SK-N-SH (cell line): ENCODE results near the gene RHBDL3. TPM values are rescaled to one million over a fixed set of nuclear protein-coding genes. Genes with fewer than 3 reads are reported as not detected.
"Not testable (repeated sequence)": the region's sequence is repeated elsewhere in the genome, so short reads cannot be mapped to it uniquely, and the experiment has no call there.

Source experiments
- CTCF ChIA-PET: fragments of 300-600, 350-600 bp; formaldehyde crosslinking; extraction: SDS; loops from one replicate; lab custom pipeline; 2021; lab: Yijun Ruan, JAX
- POLR2A ChIA-PET: fragments of 350-600 bp; sonication (Branson Sonifier 250); formaldehyde crosslinking; extraction: SDS; loops from one replicate; lab custom pipeline; 2020; ENCODE audit warnings: antibody characterized with exemption, inconsistent platforms; lab: Yijun Ruan, JAX
- DNase-seq: peaks from one replicate; pipeline ENCODE4 v3.0.0; 2012
- H2AFZ ChIP-seq: fragments of 200-600 bp; sonication (generic); 2 replicates; pipeline ENCODE4 v1.8.1; 2016; ENCODE audit warnings: antibody characterized with exemption, mild to moderate bottlenecking, low read depth
- H3F3A ChIP-seq: fragments of 200-600 bp; sonication (generic); replicated peaks from 2 replicates; pipeline ENCODE3; 2016; ENCODE audit warnings: antibody characterized with exemption, mild to moderate bottlenecking; ENCODE audit not compliant: insufficient read depth
- H3K27ac ChIP-seq, 2 experiments: fragments of 200-500 bp in 1 of 2; fragments of 200-600 bp in 1 of 2; sonication (Bioruptor generic) in 1 of 2; sonication (generic), shearing (Covaris generic) in 1 of 2; 2 replicates each; pipeline versions ENCODE4 v1.5.1 to v1.6.1; 2014 to 2016; ENCODE audit warnings: low read depth in 2 of 2, inconsistent platforms in 1 of 2, low read length in 1 of 2, mild to moderate bottlenecking in 1 of 2, mixed read lengths in 1 of 2
- H3K27me3 ChIP-seq: fragments of 200-600 bp; sonication (generic), shearing (Covaris generic); 2 replicates; pipeline ENCODE4 v1.6.1; 2016; ENCODE audit warnings: mixed run types; ENCODE audit not compliant: insufficient read depth
- H3K36me3 ChIP-seq, 2 experiments: fragments of 200-500 bp in 1 of 2; fragments of 200-600 bp in 1 of 2; sonication (Bioruptor generic) in 1 of 2; sonication (generic) in 1 of 2; replicated peaks in 1 of 2; 2 replicates each; pipeline versions ENCODE3 to v1.5.1; 2014 to 2016; ENCODE audit warnings: low read length in 1 of 2, mild to moderate bottlenecking in 1 of 2; ENCODE audit not compliant: insufficient read depth in 2 of 2, control insufficient read depth in 1 of 2
- H3K4me1 ChIP-seq, 2 experiments: fragments of 200-500 bp in 1 of 2; fragments of 200-600 bp in 1 of 2; sonication (Bioruptor generic) in 1 of 2; sonication (generic), shearing (Covaris generic) in 1 of 2; 2 replicates each; pipeline versions ENCODE4 v1.5.1 to v1.6.1; 2014 to 2016; ENCODE audit warnings: low read depth in 1 of 2, low read length in 1 of 2, mixed run types in 1 of 2; ENCODE audit not compliant: insufficient read depth in 2 of 2, control insufficient read depth in 1 of 2
- H3K4me2 ChIP-seq: fragments of 200-600 bp; sonication (generic), shearing (Covaris generic); 2 replicates; pipeline ENCODE4 v1.6.1; 2017; ENCODE audit warnings: mixed run types
- H3K4me3 ChIP-seq, 2 experiments: fragments of 200-500 bp in 1 of 2; fragments of 200-600 bp in 1 of 2; sonication (Bioruptor generic) in 1 of 2; sonication (generic), shearing (Covaris generic) in 1 of 2; 2 replicates each; pipeline versions ENCODE4 v1.5.1 to v1.8.1; 2014 to 2016; ENCODE audit warnings: low read depth in 2 of 2, inconsistent platforms in 1 of 2, low read length in 1 of 2, mild to moderate bottlenecking in 1 of 2, mixed read lengths in 1 of 2, moderate library complexity in 1 of 2
- H3K79me2 ChIP-seq: fragments of 200-600 bp; sonication (generic); 2 replicates; pipeline ENCODE4 v1.8.1; 2017; ENCODE audit warnings: mild to moderate bottlenecking; ENCODE audit not compliant: insufficient read depth
- H3K9ac ChIP-seq: fragments of 200-600 bp; sonication (generic); 2 replicates; pipeline ENCODE4 v1.6.1; 2017; ENCODE audit warnings: mixed run types
- H3K9me2 ChIP-seq: fragments of 200-600 bp; sonication (generic); 2 replicates; pipeline ENCODE4 v1.6.1; 2017; ENCODE audit warnings: mixed run types
- H3K9me3 ChIP-seq: fragments of 200-600 bp; sonication (generic); 2 replicates; pipeline ENCODE4 v1.6.1; 2017; ENCODE audit warnings: mixed run types, mild to moderate bottlenecking, moderate library complexity
- H4K20me1 ChIP-seq: fragments of 200-600 bp; sonication (generic); 2 replicates; pipeline ENCODE4 v1.6.1; 2017; ENCODE audit warnings: mild to moderate bottlenecking, mixed run types; ENCODE audit not compliant: insufficient read depth
- CHD2 ChIP-seq: fragments of 150-350 bp; IDR thresholded peaks from 2 replicates; pipeline ENCODE4 v1.6.1; 2018; ENCODE audit warnings: low read length; ENCODE audit not compliant: partially characterized antibody
- EZH2phosphoT487 ChIP-seq: fragments of 200-600 bp; sonication (generic); IDR thresholded peaks from 2 replicates; pipeline ENCODE4 v1.6.1; 2017; ENCODE audit warnings: low read depth, mixed run types, mild to moderate bottlenecking, antibody characterized with exemption, moderate library complexity, borderline replicate concordance
- FOXJ3 ChIP-seq: sonication (generic); formaldehyde crosslinking; IDR thresholded peaks from 2 replicates; pipeline ENCODE4 v1.5.1; 2020; ENCODE audit warnings: mild to moderate bottlenecking, missing genetic modification reagents
- NFIC ChIP-seq: IDR thresholded peaks from 2 replicates; pipeline ENCODE4 v1.4.0; 2012; ENCODE audit warnings: borderline replicate concordance
- POLR2AphosphoS5 ChIP-seq: IDR thresholded peaks from 2 replicates; pipeline ENCODE4 v1.6.1; 2012; ENCODE audit warnings: low read depth, low read length
- RAD21 ChIP-seq: IDR thresholded peaks from 2 replicates; pipeline ENCODE4 v1.6.1; 2012; ENCODE audit warnings: mild to moderate bottlenecking, low read length
- RCOR1 ChIP-seq: fragments of 150-350 bp; IDR thresholded peaks from 2 replicates; pipeline ENCODE4 v1.6.1; 2017; ENCODE audit warnings: antibody characterized with exemption, low read length
- REST ChIP-seq: IDR thresholded peaks from 2 replicates; pipeline ENCODE4 v1.6.1; 2012; ENCODE audit warnings: mild to moderate bottlenecking, low read depth, low read length, moderate library complexity
- SMC3 ChIP-seq: IDR thresholded peaks from 2 replicates; pipeline ENCODE4 v1.6.1; 2012; ENCODE audit warnings: low read depth, low read length, improper control_type of control experiment
- TCF12 ChIP-seq: IDR thresholded peaks from 2 replicates; pipeline ENCODE4 v1.4.0; 2012
- WGBS: methylation state at CpG from one replicate; pipeline ENCODE4 v1.1.6; 2017; ENCODE audit warnings: low lambda C conversion rate; 5-methylcytosine and 5-hydroxymethylcytosine counted together
- polyA plus RNA-seq, 3 experiments: library from polyadenylated mRNA; depleted of rRNA; stranded (reverse); fragments of >200 nt; gene quantifications; 2 replicates each; pipeline ENCODE4 v1.2.3, GENCODE V29; 2012
- TF ChIP-seq, protein P1 (sequence below): fragments of 200-600 bp; sonication (generic); IDR thresholded peaks from 2 replicates; pipeline ENCODE4 v1.6.1; 2017; ENCODE audit warnings: antibody characterized with exemption, mild to moderate bottlenecking, moderate library complexity

The RHBDL3 gene
- polyA plus RNA-seq, 1 of the 3 experiments (the other 2 are of a cell fraction) = 0.72 TPM

DNA sequence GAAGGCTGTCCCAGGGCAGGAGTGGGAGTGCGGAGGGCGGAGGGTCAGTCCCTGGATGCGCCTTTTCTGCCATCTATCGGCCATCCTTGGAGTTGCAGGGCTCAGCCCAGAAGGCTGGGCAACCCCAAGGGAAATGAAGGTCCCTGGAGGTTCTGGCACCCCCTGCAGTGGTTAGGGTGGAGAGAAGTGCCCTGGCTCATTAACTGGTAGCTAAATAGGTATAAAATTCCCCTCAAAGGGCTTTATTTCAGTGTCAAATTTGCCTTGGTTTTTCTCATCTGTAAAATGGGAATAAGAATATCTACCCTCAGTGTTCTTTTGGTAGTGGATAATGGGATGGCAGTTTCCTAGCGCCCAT, 53.9 kb downstream of the RHBDL3 start:
- Histone ChIP-seq H3K36me3 (no peaks in the 10 kb centered on the region), H3K27me3 (no peaks in the 10 kb centered on the region), H3K4me2 (no peak overlapping the region), H3K9me2 (no peaks in the 10 kb centered on the region), H3F3A (no peaks in the 10 kb centered on the region), H3K9ac (no peak overlapping the region), H3K4me1 (peaks cover 7 to 8% of the 10 kb centered on the region in 2 experiments; a peak in 1 of 4 replicates), H3K4me3 (no peak overlapping the region; a peak in 1 of 4 replicates), H4K20me1 (no peaks in the 10 kb centered on the region), H3K79me2 (no peaks in the 10 kb centered on the region), H2AFZ (no peak overlapping the region), H3K9me3 (no peaks in the 10 kb centered on the region), H3K27ac (no peak overlapping the region)
- CTCF ChIA-PET = interaction anchor here (0.6 to 11.5 kb wide), 23 partner anchors 8 to 413 kb away, joined by 3 to 192 read pairs (median 4); no protein-coding TSS in a partner anchor
- DNase-seq = peak; percentile 89
- POLR2A ChIA-PET = interaction anchor here (0.6 kb wide), 1 partner anchor 1342 kb away, joined by 3 read pairs; no protein-coding TSS in a partner anchor
- WGBS = 19% methylated on average over 5 of the region's 5 CpGs
- TF ChIP-seq RCOR1 (peak; percentile 45; the same call in 1 of the 2 replicates), POLR2AphosphoS5 (no peak), CHD2 (peak; percentile 41), TCF12 (no peak), EZH2phosphoT487 (no peak), FOXJ3 (CRISPR knock-in tag) (no peak), SMC3 (peak; percentile 95), NFIC (no peak), REST (no peak), RAD21 (peak; percentile 94)
- TF ChIP-seq, protein P1, sequence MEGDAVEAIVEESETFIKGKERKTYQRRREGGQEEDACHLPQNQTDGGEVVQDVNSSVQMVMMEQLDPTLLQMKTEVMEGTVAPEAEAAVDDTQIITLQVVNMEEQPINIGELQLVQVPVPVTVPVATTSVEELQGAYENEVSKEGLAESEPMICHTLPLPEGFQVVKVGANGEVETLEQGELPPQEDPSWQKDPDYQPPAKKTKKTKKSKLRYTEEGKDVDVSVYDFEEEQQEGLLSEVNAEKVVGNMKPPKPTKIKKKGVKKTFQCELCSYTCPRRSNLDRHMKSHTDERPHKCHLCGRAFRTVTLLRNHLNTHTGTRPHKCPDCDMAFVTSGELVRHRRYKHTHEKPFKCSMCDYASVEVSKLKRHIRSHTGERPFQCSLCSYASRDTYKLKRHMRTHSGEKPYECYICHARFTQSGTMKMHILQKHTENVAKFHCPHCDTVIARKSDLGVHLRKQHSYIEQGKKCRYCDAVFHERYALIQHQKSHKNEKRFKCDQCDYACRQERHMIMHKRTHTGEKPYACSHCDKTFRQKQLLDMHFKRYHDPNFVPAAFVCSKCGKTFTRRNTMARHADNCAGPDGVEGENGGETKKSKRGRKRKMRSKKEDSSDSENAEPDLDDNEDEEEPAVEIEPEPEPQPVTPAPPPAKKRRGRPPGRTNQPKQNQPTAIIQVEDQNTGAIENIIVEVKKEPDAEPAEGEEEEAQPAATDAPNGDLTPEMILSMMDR = peak; percentile 96

DNA sequence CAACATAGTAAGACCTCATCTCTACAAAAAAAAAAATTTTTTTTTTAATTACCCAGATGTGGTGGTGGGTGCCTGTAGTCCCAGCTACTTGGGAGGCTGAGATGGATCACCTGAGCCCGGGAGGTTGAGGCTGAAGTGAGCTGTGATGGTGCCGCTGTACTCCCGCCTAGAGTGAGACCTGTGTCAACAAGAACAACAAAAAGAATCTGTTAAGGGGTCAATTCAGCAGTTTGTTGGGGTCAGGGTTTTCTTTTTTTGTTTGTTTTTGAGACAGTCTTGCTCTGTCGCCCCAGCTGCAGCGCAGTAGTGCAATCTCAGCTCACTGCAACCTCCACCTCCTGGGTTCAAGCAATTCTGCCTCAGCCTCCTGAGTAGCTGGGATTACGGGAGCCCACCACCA, 54.4 kb downstream of the RHBDL3 start:
- POLR2A ChIA-PET = not testable (repeated sequence)

More for the DNA sequence above, 54.4 kb downstream of the RHBDL3 start:
- H4K20me1 ChIP-seq, H3K9me3 ChIP-seq, H3K9me2 ChIP-seq, H3K4me2 ChIP-seq, H2AFZ ChIP-seq, DNase-seq, H3K27me3 ChIP-seq, H3K4me3 ChIP-seq, H3K36me3 ChIP-seq, H3K4me1 ChIP-seq, H3K9ac ChIP-seq, H3K27ac ChIP-seq, H3K79me2 ChIP-seq, H3F3A ChIP-seq: not testable (repeated sequence)
- 89% methylated on average over 6 of the region's 6 CpGs for WGBS
- CTCF ChIA-PET = interaction anchor here (0.6 to 11.5 kb wide), 23 partner anchors 9 to 413 kb away, joined by 3 to 192 read pairs (median 4); no protein-coding TSS in a partner anchor
